Measurements from ENCODE around the gene SAFB.

GRCh38 chr19:5655412-5655811, 32.5 kb downstream of the SAFB start:
- TF ChIP-seq POLR2A (IDR thresholded peaks at IDR 0.05) (no peak), CTCF (IDR thresholded peaks at IDR 0.05 in 4 of 5, conservative IDR thresholded peaks at IDR 0.05 in 1 of 5) (no peak)
